Prostate gland (tissue), 2 donors: ENCODE measurements around the gene TWF2. TPM values are rescaled to one million over a fixed set of nuclear protein-coding genes. Genes with fewer than 3 reads are reported as not detected.

Experiments used
- DNase-seq: peaks from one replicate; pipeline ENCODE4 v3.0.0-alpha.2; 2019; ENCODE audit warnings: low spot score
- H3K27ac ChIP-seq, 2 donors: fragments of 200-600 bp; sonication (generic); 2 replicates each; pipeline ENCODE4 v1.5.1; 2017 to 2019
- H3K27me3 ChIP-seq: fragments of 200-600 bp; sonication (generic); replicated peaks from 2 replicates; pipeline ENCODE4 v1.5.1; 2019; ENCODE audit not compliant: insufficient read depth
- H3K36me3 ChIP-seq, 2 donors: fragments of 200-600 bp; sonication (generic); 1 replicate in 1 of 2; 2 replicates in 1 of 2; pipeline versions ENCODE4 v1.5.1 to v1.8.1; 2017 to 2019
- H3K4me1 ChIP-seq: fragments of 200-600 bp; sonication (generic); replicated peaks from 2 replicates; pipeline ENCODE4 v1.5.1; 2019
- H3K4me3 ChIP-seq, 2 donors: fragments of 200-600 bp; sonication (generic); 2 replicates each; pipeline ENCODE4 v1.5.1; 2017 to 2019
- H3K9me3 ChIP-seq: fragments of 200-600 bp; sonication (generic); 2 replicates; pipeline ENCODE4 v1.5.1; 2017
- POLR2A ChIP-seq: fragments of 450-650 bp; IDR thresholded peaks from one replicate; pipeline ENCODE4 v1.6.1; 2016; ENCODE audit warnings: antibody characterized with exemption, mild to moderate bottlenecking
- POLR2AphosphoS5 ChIP-seq: sonication (generic); formaldehyde crosslinking; IDR thresholded peaks from one replicate; pipeline ENCODE4 v1.6.1; 2017; ENCODE audit warnings: antibody characterized with exemption
- WGBS: methylation state at CpG from one replicate; pipeline ENCODE4 v1.1.5; 2018; 5-methylcytosine and 5-hydroxymethylcytosine counted together
- intact Hi-C: fragments of 100-400 bp; cut with DNase I; formaldehyde crosslinking; loops from one replicate; pipeline ENCODE4 v1.14.2; 2022
- total RNA-seq, 2 donors: library from RNA; depleted of rRNA; stranded (reverse); fragments of >200 nt; gene quantifications; one replicate each; pipeline ENCODE4 v1.1.0, GENCODE V29; 2016
- TF ChIP-seq, protein P1 (sequence below), 4 experiments: fragments of 200-600 bp in 2 of 4; fragments of 450-650 bp in 2 of 4; sonication (generic) in 2 of 4; IDR thresholded peaks; 1 replicate in 3 of 4; 2 replicates in 1 of 4; pipeline ENCODE4 v1.5.1; 2016 to 2019; ENCODE audit warnings: antibody characterized with exemption in 4 of 4, mild to moderate bottlenecking in 2 of 4, moderate library complexity in 2 of 4

Gene TWF2
- total RNA-seq, 2 donors from 2014 or later: 60.9 to 65.5 TPM

DNA sequence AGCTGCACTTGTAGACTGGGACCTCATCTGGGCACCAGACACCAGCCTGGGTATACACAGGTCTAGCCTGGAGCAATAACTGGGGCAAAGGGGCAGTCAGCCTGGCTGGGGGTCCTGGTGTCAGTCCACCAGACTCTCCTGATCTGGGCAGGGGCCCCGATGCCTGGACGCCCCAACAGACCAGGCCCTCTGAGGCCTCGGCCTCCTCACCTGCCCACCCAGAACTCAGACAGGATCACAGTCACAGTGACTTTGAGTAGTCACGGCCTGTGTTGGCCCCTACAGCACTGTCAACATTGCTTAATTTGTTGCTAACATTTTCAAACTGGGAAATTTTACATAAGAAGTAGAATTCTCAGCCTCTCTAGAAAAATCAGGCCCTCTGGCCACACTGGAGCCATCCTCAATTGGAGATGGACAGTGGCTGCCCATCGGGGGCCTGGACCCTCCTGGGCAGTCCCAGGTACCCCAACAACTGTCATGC is 5.8 kb downstream of the TWF2 start:
- H3K9me3 ChIP-seq: no peaks in the 10 kb centered on the region
- DNase-seq: no peak
- H3K27me3 ChIP-seq: no peaks in the 10 kb centered on the region
- no peak overlapping the region for H3K4me3 ChIP-seq
- H3K36me3 ChIP-seq: peaks cover 17 to 26% of the 10 kb centered on the region in 2 donors
- peaks cover 18% of the 10 kb centered on the region for H3K4me1 ChIP-seq
- WGBS: 90% methylated on average over 5 of the region's 5 CpGs
- intact Hi-C loops: no loop called here
- H3K27ac ChIP-seq: no peak overlapping the region
- TF ChIP-seq POLR2A (no peak), POLR2AphosphoS5 (no peak)
- TF ChIP-seq, protein P1, sequence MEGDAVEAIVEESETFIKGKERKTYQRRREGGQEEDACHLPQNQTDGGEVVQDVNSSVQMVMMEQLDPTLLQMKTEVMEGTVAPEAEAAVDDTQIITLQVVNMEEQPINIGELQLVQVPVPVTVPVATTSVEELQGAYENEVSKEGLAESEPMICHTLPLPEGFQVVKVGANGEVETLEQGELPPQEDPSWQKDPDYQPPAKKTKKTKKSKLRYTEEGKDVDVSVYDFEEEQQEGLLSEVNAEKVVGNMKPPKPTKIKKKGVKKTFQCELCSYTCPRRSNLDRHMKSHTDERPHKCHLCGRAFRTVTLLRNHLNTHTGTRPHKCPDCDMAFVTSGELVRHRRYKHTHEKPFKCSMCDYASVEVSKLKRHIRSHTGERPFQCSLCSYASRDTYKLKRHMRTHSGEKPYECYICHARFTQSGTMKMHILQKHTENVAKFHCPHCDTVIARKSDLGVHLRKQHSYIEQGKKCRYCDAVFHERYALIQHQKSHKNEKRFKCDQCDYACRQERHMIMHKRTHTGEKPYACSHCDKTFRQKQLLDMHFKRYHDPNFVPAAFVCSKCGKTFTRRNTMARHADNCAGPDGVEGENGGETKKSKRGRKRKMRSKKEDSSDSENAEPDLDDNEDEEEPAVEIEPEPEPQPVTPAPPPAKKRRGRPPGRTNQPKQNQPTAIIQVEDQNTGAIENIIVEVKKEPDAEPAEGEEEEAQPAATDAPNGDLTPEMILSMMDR (IDR thresholded peaks at IDR 0.05): no peak

DNA sequence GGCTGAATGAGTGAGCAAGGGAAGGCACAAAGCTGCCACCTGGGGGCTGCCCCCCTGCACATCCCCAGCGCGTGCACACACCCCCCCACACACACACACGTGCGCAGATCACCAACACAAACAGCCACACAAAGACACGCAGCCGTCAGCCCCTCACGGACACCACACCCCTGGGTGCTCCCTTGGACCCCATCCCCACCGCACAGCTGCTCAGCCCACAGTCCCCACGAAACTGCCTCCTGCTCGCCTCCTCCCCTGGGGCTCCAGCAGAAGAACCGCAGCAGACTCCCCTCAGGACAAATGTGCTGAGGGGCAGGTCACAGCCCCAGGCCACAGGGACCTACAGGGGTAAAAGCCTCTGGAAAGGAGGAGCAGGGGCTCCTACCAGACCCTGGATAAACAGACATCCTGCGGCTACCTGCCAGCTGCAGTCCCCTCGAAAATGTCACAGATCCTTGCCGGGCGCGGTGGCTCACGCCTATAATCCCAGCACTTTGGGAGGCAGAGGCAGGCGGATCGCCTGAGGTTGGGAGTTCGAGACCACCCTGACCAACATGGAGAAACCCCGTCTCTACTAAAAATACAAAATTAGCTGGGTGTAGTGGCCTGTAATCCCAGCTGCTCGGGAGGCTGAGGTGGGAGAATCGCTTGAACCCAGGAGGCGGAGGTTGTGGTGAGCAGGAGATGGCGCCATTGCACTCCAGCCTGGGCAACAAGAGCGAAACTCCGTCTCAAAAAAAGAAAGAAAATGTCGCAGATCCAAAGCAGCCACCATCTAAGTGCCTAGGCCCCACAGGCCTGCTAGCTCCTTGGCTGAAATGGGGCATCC is 6.5 kb downstream of the TWF2 start:
- intact Hi-C loops: no loop called here
- Histone ChIP-seq H3K27ac (no peak overlapping the region), H3K4me1 (peaks cover 12% of the 10 kb centered on the region), H3K36me3 (peaks cover 17 to 26% of the 10 kb centered on the region in 2 donors), H3K27me3 (no peaks in the 10 kb centered on the region), H3K9me3 (no peaks in the 10 kb centered on the region), H3K4me3 (no peak overlapping the region)
- TF ChIP-seq, protein P1 (IDR thresholded peaks at IDR 0.05): no peak
- TF ChIP-seq POLR2AphosphoS5: no peak
- no peak for TF ChIP-seq POLR2A
- DNase-seq: no peak
- 77% methylated on average over 28 of the region's 28 CpGs for WGBS

DNA sequence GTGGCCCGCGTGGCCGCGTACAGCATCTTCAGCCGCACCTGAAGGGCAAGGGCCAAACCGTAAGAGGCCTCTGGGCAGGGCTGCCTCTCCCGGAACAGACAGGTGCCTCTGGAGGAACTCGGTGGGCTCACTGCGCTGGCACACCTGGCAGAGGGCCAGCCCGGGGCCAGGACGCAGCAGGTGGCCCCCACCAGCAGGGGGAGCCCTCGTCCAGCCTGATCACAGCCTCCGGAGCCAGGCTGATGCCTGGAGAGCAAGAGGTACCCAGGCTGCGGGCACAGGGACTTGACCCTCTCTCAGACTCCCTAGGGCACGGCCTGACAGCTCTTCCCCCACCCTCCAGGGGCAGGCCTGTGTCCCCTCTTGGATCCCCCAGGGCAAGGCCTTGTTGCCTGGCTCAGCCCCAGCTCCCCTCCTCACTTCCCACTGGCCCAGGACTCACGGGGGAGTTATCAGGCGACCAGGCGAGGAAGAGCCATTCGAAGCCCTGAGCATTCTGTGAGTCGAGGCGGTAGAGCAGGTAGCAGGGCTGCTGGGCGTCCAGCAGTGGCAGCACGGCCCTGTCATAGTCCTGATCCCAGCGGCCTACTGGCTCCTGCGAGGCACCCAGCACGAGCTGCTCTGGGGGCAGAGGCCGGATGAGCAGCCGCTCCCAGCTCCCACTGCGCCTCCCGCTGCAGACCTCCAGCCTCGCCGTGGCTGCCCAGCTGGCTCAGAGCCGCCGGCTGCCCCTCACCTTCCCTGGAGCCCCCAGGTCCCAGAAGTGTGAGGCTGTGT is 7.3 kb downstream of the TWF2 start:
- Histone ChIP-seq H3K4me3 (no peak overlapping the region), H3K27ac (no peak overlapping the region), H3K4me1 (peaks cover 4% of the 10 kb centered on the region), H3K36me3 (peaks cover 17 to 26% of the 10 kb centered on the region in 2 donors), H3K9me3 (no peaks in the 10 kb centered on the region), H3K27me3 (no peaks in the 10 kb centered on the region)
- 66% methylated on average over 31 of the region's 34 CpGs for WGBS
- intact Hi-C loops: no loop called here
- peak; percentile 60 for DNase-seq
- peak; percentile 32 for TF ChIP-seq POLR2AphosphoS5
- no peak for TF ChIP-seq POLR2A
- TF ChIP-seq, protein P1 (IDR thresholded peaks at IDR 0.05): peak; percentile 86 to 94 (median 90)

DNA sequence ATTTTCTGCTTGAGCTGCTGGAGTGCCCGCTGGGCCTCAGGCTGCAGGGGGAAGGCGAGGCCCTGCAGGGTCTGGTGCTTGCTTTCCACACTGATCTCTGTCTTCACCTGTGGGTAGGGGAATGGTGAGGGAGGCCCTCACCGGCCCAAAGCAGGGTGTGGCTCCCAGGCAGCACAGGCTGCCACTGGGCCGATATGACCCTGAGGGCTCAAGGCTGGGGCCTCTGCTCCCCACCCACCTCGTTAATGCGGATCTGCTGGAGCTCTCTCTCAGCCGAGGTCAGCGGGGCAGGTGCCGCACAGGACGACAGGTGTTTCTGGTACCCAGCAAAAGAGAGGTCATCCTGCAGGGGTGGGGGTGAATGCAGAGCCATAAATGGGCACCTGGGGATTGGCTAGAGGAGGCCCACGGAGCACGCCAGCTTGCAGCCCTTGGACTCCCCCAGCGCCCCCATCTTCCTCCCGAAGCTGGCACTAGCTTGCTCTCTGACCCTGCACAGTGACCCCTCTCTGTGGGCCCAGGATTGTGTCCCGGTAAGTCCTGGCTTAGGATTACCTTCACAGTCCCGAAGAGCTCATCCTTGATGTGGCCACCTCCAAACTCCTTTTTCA is 8.0 kb downstream of the TWF2 start:
- 96% methylated on average over 14 of the region's 16 CpGs for WGBS
- Histone ChIP-seq H3K27ac (no peak overlapping the region), H3K4me3 (no peak overlapping the region), H3K4me1 (no peaks in the 10 kb centered on the region), H3K27me3 (no peaks in the 10 kb centered on the region), H3K36me3 (peaks cover 17 to 26% of the 10 kb centered on the region in 2 donors), H3K9me3 (no peaks in the 10 kb centered on the region)
- TF ChIP-seq POLR2A (no peak), POLR2AphosphoS5 (no peak)
- TF ChIP-seq, protein P1 (IDR thresholded peaks at IDR 0.05): no peak
- intact Hi-C loops: no loop called here
- DNase-seq: no peak
